SK-N-SH (cell line): Measurements from ENCODE around the gene CNRIP1. TPM values are rescaled to one million over a fixed set of nuclear protein-coding genes. Genes with fewer than 3 reads are reported as not detected.

ENCODE experiments used
- CTCF ChIA-PET: fragments of 300-600, 350-600 bp; formaldehyde crosslinking; extraction: SDS; loops from one replicate; lab custom pipeline; 2021; lab: Yijun Ruan, JAX
- POLR2A ChIA-PET: fragments of 350-600 bp; sonication (Branson Sonifier 250); formaldehyde crosslinking; extraction: SDS; loops from one replicate; lab custom pipeline; 2020; ENCODE audit warnings: antibody characterized with exemption, inconsistent platforms; lab: Yijun Ruan, JAX
- DNase-seq: peaks from one replicate; pipeline ENCODE4 v3.0.0; 2012
- H2AFZ ChIP-seq: fragments of 200-600 bp; sonication (generic); 2 replicates; pipeline ENCODE4 v1.8.1; 2016; ENCODE audit warnings: antibody characterized with exemption, mild to moderate bottlenecking, low read depth
- H3F3A ChIP-seq: fragments of 200-600 bp; sonication (generic); replicated peaks from 2 replicates; pipeline ENCODE3; 2016; ENCODE audit warnings: antibody characterized with exemption, mild to moderate bottlenecking; ENCODE audit not compliant: insufficient read depth
- H3K27ac ChIP-seq, 2 experiments: fragments of 200-500 bp in 1 of 2; fragments of 200-600 bp in 1 of 2; sonication (Bioruptor generic) in 1 of 2; sonication (generic), shearing (Covaris generic) in 1 of 2; 2 replicates each; pipeline versions ENCODE4 v1.5.1 to v1.6.1; 2014 to 2016; ENCODE audit warnings: low read depth in 2 of 2, inconsistent platforms in 1 of 2, low read length in 1 of 2, mild to moderate bottlenecking in 1 of 2, mixed read lengths in 1 of 2
- H3K27me3 ChIP-seq: fragments of 200-600 bp; sonication (generic), shearing (Covaris generic); 2 replicates; pipeline ENCODE4 v1.6.1; 2016; ENCODE audit warnings: mixed run types; ENCODE audit not compliant: insufficient read depth
- H3K36me3 ChIP-seq, 2 experiments: fragments of 200-500 bp in 1 of 2; fragments of 200-600 bp in 1 of 2; sonication (Bioruptor generic) in 1 of 2; sonication (generic) in 1 of 2; replicated peaks in 1 of 2; 2 replicates each; pipeline versions ENCODE3 to v1.5.1; 2014 to 2016; ENCODE audit warnings: low read length in 1 of 2, mild to moderate bottlenecking in 1 of 2; ENCODE audit not compliant: insufficient read depth in 2 of 2, control insufficient read depth in 1 of 2
- H3K4me1 ChIP-seq, 2 experiments: fragments of 200-500 bp in 1 of 2; fragments of 200-600 bp in 1 of 2; sonication (Bioruptor generic) in 1 of 2; sonication (generic), shearing (Covaris generic) in 1 of 2; 2 replicates each; pipeline versions ENCODE4 v1.5.1 to v1.6.1; 2014 to 2016; ENCODE audit warnings: low read depth in 1 of 2, low read length in 1 of 2, mixed run types in 1 of 2; ENCODE audit not compliant: insufficient read depth in 2 of 2, control insufficient read depth in 1 of 2
- H3K4me2 ChIP-seq: fragments of 200-600 bp; sonication (generic), shearing (Covaris generic); 2 replicates; pipeline ENCODE4 v1.6.1; 2017; ENCODE audit warnings: mixed run types
- H3K4me3 ChIP-seq, 2 experiments: fragments of 200-500 bp in 1 of 2; fragments of 200-600 bp in 1 of 2; sonication (Bioruptor generic) in 1 of 2; sonication (generic), shearing (Covaris generic) in 1 of 2; 2 replicates each; pipeline versions ENCODE4 v1.5.1 to v1.8.1; 2014 to 2016; ENCODE audit warnings: low read depth in 2 of 2, inconsistent platforms in 1 of 2, low read length in 1 of 2, mild to moderate bottlenecking in 1 of 2, mixed read lengths in 1 of 2, moderate library complexity in 1 of 2
- H3K79me2 ChIP-seq: fragments of 200-600 bp; sonication (generic); 2 replicates; pipeline ENCODE4 v1.8.1; 2017; ENCODE audit warnings: mild to moderate bottlenecking; ENCODE audit not compliant: insufficient read depth
- H3K9ac ChIP-seq: fragments of 200-600 bp; sonication (generic); 2 replicates; pipeline ENCODE4 v1.6.1; 2017; ENCODE audit warnings: mixed run types
- H3K9me2 ChIP-seq: fragments of 200-600 bp; sonication (generic); 2 replicates; pipeline ENCODE4 v1.6.1; 2017; ENCODE audit warnings: mixed run types
- H3K9me3 ChIP-seq: fragments of 200-600 bp; sonication (generic); 2 replicates; pipeline ENCODE4 v1.6.1; 2017; ENCODE audit warnings: mixed run types, mild to moderate bottlenecking, moderate library complexity
- H4K20me1 ChIP-seq: fragments of 200-600 bp; sonication (generic); 2 replicates; pipeline ENCODE4 v1.6.1; 2017; ENCODE audit warnings: mild to moderate bottlenecking, mixed run types; ENCODE audit not compliant: insufficient read depth
- CTCF ChIP-seq: fragments of 200-600 bp; sonication (generic); IDR thresholded peaks from 2 replicates; pipeline ENCODE4 v1.6.1; 2017; ENCODE audit warnings: antibody characterized with exemption, mild to moderate bottlenecking, moderate library complexity
- ELF1 ChIP-seq: IDR thresholded peaks from 2 replicates; pipeline ENCODE4 v1.4.0; 2012
- FOSL2 ChIP-seq: IDR thresholded peaks from 2 replicates; pipeline ENCODE4 v1.4.0; 2012; ENCODE audit warnings: low read depth, mild to moderate bottlenecking, moderate library complexity, borderline replicate concordance
- FOXM1 ChIP-seq: IDR thresholded peaks from 2 replicates; pipeline ENCODE4 v1.4.0; 2012; ENCODE audit warnings: low read depth, mild to moderate bottlenecking
- GABPA ChIP-seq: IDR thresholded peaks from 2 replicates; pipeline ENCODE4 v1.4.0; 2012; ENCODE audit warnings: low read depth, mild to moderate bottlenecking
- MAX ChIP-seq: IDR thresholded peaks from 2 replicates; pipeline ENCODE4 v1.4.0; 2012; ENCODE audit warnings: low read depth
- MXI1 ChIP-seq: IDR thresholded peaks from 2 replicates; pipeline ENCODE4 v1.6.1; 2012; ENCODE audit warnings: mild to moderate bottlenecking, low read depth, low read length, improper control_type of control experiment
- PBX3 ChIP-seq: IDR thresholded peaks from 2 replicates; pipeline ENCODE4; 2012
- RCOR1 ChIP-seq: fragments of 150-350 bp; IDR thresholded peaks from 2 replicates; pipeline ENCODE4 v1.6.1; 2017; ENCODE audit warnings: antibody characterized with exemption, low read length
- RXRA ChIP-seq: IDR thresholded peaks from 2 replicates; pipeline ENCODE4 v1.4.0; 2012; ENCODE audit warnings: low read depth, mild to moderate bottlenecking, borderline replicate concordance
- TEAD4 ChIP-seq: IDR thresholded peaks from 2 replicates; pipeline ENCODE4 v1.4.0; 2012; ENCODE audit warnings: mild to moderate bottlenecking, borderline replicate concordance; ENCODE audit not compliant: insufficient read depth
- USF1 ChIP-seq: IDR thresholded peaks from 2 replicates; pipeline ENCODE4 v1.4.0; 2012; ENCODE audit warnings: low read depth, borderline replicate concordance
- WGBS: methylation state at CpG from one replicate; pipeline ENCODE4 v1.1.6; 2017; ENCODE audit warnings: low lambda C conversion rate; 5-methylcytosine and 5-hydroxymethylcytosine counted together
- polyA plus RNA-seq, 3 experiments: library from polyadenylated mRNA; depleted of rRNA; stranded (reverse); fragments of >200 nt; gene quantifications; 2 replicates each; pipeline ENCODE4 v1.2.3, GENCODE V29; 2012

CNRIP1 gene
- polyA plus RNA-seq, 1 of the 3 experiments (the other 2 are of a cell fraction), result 55.5 TPM

GRCh38 chr2:68342470-68342869, 22.7 kb upstream of the CNRIP1 start:
- TF ChIP-seq USF1 (no peak), FOXM1 (no peak), TEAD4 (no peak), RCOR1 (no peak), PBX3 (no peak)
- WGBS, result 58% methylated on average over 1 of the region's 1 CpG
- no peak for DNase-seq
- ChIA-PET POLR2A (no interaction called here), CTCF (no interaction called here)
- Histone ChIP-seq H3K27me3 (no peaks in the 10 kb centered on the region), H3K27ac (no peak overlapping the region), H3K4me3 (no peak overlapping the region), H3F3A (no peaks in the 10 kb centered on the region), H3K4me1 (no peaks in the 10 kb centered on the region), H3K4me2 (no peak overlapping the region), H3K9me2 (no peaks in the 10 kb centered on the region), H4K20me1 (no peaks in the 10 kb centered on the region), H3K79me2 (no peaks in the 10 kb centered on the region), H3K36me3 (no peaks in the 10 kb centered on the region), H2AFZ (no peak overlapping the region), H3K9me3 (no peaks in the 10 kb centered on the region), H3K9ac (no peak overlapping the region)

GRCh38 chr2:68341583-68341982, 21.8 kb upstream of the CNRIP1 start:
- Histone ChIP-seq H3K27me3 (no peaks in the 10 kb centered on the region), H3K9me2 (no peaks in the 10 kb centered on the region), H3K9ac (no peak overlapping the region), H3K4me3 (no peak overlapping the region), H3K36me3 (no peaks in the 10 kb centered on the region), H3K4me2 (no peak overlapping the region), H3K27ac (no peak overlapping the region), H2AFZ (no peak overlapping the region), H3K79me2 (no peaks in the 10 kb centered on the region), H4K20me1 (no peaks in the 10 kb centered on the region), H3K4me1 (no peaks in the 10 kb centered on the region), H3K9me3 (no peaks in the 10 kb centered on the region; the same call in 1 of the 2 replicates), H3F3A (no peaks in the 10 kb centered on the region)
- ChIA-PET CTCF (no interaction called here), POLR2A (no interaction called here)
- DNase-seq, result no peak
- WGBS, result 55% methylated on average over 4 of the region's 4 CpGs
- TF ChIP-seq ELF1 (no peak), FOSL2 (no peak)

- Histone ChIP-seq H4K20me1 (no peaks in the 10 kb centered on the region), H3K27ac (no peak overlapping the region), H3K4me3 (no peak overlapping the region), H3K9me3 (no peaks in the 10 kb centered on the region; the same call in 1 of the 2 replicates), H3K27me3 (no peaks in the 10 kb centered on the region), H3K4me2 (no peak overlapping the region), H3K4me1 (no peaks in the 10 kb centered on the region), H3F3A (no peaks in the 10 kb centered on the region), H3K9me2 (no peaks in the 10 kb centered on the region), H3K9ac (no peak overlapping the region), H3K79me2 (no peaks in the 10 kb centered on the region), H3K36me3 (no peaks in the 10 kb centered on the region), H2AFZ (no peak overlapping the region)
- CTCF ChIA-PET, result no interaction called here
- WGBS, result 96% methylated on average over 3 of the region's 3 CpGs
- POLR2A ChIA-PET, result no interaction called here
- no peak for TF ChIP-seq MAX
- TF ChIP-seq RXRA, result no peak
- TF ChIP-seq PBX3, result no peak
- no peak for TF ChIP-seq MXI1
- TF ChIP-seq FOXM1, result no peak
- TF ChIP-seq CTCF, result no peak
- no peak for TF ChIP-seq GABPA
- DNase-seq, result no peak
These were observed 21.2 kb upstream of the CNRIP1 start for GRCh38 chr2:68341062-68341329.
